ENCODE measurements around the gene LRRK2.

The LRRK2 gene

DNA sequence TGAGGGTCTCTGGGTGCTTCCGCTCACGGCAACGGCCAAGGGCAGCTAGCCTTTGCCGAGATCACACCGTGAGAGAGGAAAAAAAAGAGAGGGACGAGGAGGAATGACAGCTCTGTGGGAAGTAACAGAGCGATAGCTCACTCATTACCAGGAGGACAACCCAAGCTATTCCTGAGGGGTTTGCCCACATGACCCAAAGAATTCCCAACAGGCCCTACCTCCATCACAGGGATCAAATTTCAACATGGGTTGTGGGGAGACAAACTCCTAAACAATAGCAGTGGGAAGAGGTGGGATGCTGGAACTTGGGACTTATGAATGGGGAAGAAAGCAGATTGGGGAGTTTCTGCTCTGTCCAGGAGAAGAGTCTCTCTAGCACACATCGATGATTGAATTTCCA lies 180.6 kb downstream of the LRRK2 start:
- DNase-seq (ENCODE audit: low read depth in 2 of 2), result no peak

Data from stimulated activated CD8-positive, alpha-beta memory T cell treated with anti-CD3 and anti-CD28 coated beads, Interleukin-2, amount 100 ng/mL, for 48 hours (primary cell).